OCI-M1 (cell line): ENCODE results near the gene LRP1B.

ENCODE experiments used
- DNase-seq: peaks from one replicate; lab custom pipeline; 2025; lab: John Stamatoyannopoulos, UW

Gene LRP1B

GRCh38 chr2:142100970-142101369, 29.8 kb downstream of the LRP1B start:
- DNase-seq = no peak

GRCh38 chr2:142100139-142100873, 30.5 kb downstream of the LRP1B start:
- no peak for DNase-seq

- no peak for DNase-seq
Observed at GRCh38 chr2:142097711-142098110, 33.1 kb downstream of the LRP1B start.

DNA sequence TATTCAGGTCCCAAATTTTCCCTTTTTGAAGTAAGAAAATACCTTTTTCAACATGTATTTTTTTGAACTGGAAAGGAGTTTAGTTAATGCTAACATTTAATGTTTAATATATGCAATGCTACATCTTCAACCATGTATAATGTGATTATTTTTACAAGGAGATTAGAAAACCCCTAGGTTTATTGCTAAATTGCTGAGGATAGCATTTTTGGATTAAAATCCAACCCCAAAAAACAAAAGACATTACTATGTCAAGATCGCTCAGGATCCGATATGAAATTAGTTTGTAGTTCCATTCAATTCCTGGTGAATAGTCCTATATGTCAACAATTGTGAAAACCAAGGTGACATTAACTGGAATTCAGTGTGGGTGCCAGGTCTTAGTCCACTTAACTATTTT, 35.2 kb downstream of the LRP1B start:
- no peak for DNase-seq

DNA sequence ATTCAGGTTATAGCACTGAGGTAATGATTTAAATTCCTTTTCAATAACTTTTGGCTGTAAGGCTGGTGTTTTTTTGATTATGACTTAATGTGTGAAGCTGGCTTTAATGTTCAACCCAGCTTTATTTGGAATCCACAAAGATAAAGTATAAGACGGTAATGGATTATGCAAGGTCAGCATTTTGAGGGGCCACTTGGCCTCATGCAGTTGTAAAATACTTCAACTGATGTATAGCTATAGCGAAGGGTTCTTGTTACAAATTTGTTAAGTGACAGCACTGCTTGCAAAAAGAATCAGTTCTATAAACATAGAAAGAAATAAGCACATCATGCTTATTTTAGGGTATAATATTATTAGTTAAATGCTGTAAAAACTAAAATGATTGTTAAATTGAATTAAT, 36.6 kb downstream of the LRP1B start:
- no peak for DNase-seq

- DNase-seq = no peak
Observed at GRCh38 chr2:142088058-142088568, 42.7 kb downstream of the LRP1B start.

DNA sequence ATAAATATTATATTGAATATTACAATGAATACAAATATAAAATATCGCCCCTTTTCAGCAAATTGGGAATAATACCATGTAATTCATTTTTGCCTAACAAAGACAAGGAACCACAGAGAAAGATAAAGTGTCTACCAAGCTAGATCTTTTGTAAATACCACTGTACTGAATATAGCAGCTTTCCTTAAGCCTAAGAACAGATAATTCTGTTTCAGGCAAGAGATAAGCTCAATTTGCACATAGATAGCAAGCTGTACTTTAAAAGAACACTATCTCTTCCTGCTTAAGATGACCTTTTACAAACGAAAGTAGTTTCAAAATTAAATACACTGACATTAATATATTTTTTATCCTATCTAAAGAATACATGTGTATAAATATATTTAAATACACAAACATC, 43.2 kb downstream of the LRP1B start:
- peak; percentile 21 for DNase-seq

GRCh38 chr2:142082368-142082767, 48.4 kb downstream of the LRP1B start:
- DNase-seq = no peak

- DNase-seq = no peak
Observed at GRCh38 chr2:142076317-142076716, 54.5 kb downstream of the LRP1B start.

DNA sequence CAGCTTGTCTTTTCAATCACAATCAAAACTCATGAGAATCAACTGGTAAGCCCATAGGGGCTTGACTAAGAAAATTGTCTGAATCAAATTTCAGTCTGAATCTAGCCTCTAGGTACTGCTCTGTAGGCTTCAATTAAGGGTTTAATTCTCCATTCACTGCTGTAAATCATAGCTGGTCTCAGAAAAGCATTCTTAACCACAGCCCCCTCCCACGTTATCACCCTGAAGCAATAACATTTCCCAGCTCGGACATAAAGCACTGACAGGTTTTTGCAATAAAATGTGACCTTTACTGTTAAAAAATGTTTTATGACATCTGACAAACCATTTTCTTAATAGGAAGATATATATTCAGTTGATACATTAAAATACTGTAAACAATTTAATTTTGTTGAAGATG, 55.0 kb downstream of the LRP1B start:
- no peak for DNase-seq

GRCh38 chr2:142069251-142069888, 61.4 kb downstream of the LRP1B start:
- no peak for DNase-seq

DNA sequence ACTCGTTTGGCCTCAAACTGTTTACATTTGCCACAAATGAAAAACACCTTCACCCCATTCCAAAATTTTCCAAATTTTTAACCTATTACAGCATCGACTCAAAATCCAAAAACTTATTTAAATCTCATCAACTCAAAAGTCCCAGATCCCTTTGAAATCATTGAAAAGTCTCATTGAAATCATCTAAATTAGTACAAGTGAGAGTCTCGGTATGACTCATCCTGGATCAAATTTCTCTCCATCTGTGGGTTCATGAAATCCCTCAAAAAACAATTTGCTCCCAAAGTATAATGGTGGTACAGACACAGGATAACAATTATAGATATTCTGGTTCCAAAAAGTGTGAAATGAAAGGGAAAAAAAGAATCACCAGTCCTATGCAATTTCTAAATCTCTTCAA, 65.1 kb downstream of the LRP1B start:
- no peak for DNase-seq

DNA sequence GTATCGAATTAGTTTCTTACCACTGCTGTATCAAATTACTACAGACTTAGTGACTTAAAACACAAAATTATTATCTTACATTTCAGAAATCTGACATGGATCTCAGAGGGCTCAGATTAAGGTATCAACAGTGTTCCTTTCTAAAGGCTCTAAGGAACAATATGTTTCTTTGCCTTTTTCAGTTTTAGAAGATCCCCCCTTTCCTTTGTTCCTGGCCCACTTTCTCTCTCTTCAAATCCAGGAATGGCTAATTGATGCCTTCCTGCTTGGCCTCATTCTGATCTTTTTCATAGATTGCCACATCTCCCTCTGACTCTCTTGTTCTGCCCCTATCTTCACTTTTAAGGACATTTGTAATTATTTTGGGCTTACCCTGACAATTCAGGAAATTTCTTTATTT, 65.7 kb downstream of the LRP1B start:
- DNase-seq = no peak

DNA sequence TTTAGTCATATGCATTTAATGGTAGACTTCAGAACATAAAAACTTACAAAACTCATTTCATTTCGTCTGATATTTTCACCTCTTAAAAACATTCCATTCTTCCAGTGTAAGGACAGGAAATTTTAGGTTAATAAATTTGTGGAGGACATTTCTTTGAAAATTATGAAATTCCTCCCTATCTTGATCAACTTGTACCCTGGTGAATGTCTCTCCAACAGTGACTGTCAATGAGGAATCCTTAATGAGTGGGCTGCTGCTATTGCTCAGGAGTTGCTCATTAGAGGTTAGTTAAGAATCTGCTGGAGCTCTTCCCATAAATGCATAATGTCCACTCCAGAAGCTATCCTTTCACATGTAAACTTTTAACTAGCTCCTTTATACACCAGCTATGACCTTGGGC, 69.1 kb downstream of the LRP1B start:
- no peak for DNase-seq

DNA sequence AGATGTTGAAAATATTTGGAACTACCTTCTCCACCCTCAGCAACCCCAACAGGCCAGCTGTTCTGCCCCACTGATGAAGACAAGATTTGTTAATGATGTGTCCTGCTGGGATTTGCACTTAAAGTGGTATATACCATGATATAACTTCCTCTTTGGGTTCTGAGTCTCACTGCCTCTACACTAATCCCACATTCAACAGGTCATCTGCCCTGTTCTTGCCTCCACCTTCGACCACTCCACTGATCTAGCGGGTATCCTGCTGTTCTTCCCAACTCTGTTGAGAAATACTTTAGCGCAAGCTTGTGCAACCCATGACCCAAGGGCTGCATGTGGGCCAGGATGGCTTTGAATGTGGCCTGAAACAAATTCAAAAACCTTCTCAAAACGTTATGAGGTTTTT, 72.7 kb downstream of the LRP1B start:
- no peak for DNase-seq

DNA sequence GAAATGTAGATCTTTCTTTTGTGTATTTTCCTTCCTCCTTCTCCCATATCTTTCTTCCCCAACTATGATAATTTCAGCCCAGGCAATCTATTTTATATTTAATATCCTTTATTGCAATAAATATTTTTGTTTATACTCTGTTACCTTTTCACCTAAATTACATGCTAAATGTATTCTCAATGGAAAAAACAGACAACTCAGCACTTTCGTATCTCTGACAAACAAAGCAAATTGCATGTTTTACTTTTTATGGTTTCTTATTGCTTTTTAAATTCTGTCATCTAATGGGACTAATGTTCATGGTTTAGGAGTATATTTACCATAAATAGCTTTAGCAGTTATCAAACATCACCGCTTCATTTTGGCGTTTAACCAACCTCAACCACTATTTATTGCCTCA, 74.0 kb downstream of the LRP1B start:
- no peak for DNase-seq

- DNase-seq = no peak
Observed at GRCh38 chr2:142052220-142052863, 78.5 kb downstream of the LRP1B start.

DNA sequence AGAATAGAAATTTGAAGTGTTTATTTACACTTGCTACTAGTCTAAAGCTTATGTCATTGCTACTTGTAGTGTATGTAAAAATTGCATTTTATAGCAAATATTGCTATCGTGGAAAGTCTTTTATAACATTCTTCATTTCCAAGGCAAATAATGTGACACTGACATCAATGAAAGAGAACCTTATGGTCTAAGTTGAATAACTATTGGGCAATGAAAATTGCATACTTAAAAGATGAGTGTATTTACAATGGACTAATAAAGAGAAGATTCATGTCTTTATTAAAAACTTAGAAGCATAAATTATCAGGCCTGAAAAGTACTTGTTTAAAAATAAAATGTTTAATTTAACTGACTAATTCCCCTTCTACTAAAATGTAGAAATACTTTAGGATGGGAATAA, 82.2 kb downstream of the LRP1B start:
- DNase-seq = no peak

DNA sequence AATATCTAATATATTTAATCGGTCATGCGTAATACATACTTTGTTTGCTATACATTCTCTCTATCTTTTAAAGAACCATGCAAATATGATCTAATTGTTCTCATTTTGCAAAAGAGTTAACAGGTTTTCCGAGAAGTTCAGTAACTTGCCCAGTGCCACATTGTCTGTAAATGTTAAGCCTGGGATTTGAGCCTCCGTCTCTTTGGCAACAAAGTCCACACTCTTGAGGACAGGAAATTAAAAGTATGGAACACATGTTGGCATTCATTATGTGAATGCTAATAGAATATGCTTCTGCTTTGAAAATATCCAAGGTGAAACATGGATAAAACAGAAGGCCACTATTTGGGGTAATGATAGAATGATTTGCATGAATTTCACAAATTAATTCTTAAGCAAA, 85.2 kb downstream of the LRP1B start:
- no peak for DNase-seq

DNA sequence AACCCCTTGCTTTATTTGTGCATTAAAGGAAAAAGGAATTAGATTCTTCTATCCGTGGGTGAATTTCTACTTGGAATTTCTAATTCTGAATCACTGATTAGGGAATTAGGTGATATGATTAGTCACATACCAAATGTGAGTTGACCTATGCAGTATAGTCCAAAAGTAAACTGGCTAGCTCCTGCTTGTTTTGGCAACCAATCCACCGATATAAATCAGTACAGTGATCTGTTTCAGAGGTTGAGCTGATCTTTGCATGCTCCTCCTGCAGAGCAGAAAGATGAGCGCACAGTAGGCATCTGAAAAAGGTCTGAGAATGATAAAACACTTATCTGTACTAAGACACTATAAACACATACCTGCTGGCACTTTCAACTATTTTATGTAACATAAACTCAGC, 86.6 kb downstream of the LRP1B start:
- DNase-seq = no peak

DNA sequence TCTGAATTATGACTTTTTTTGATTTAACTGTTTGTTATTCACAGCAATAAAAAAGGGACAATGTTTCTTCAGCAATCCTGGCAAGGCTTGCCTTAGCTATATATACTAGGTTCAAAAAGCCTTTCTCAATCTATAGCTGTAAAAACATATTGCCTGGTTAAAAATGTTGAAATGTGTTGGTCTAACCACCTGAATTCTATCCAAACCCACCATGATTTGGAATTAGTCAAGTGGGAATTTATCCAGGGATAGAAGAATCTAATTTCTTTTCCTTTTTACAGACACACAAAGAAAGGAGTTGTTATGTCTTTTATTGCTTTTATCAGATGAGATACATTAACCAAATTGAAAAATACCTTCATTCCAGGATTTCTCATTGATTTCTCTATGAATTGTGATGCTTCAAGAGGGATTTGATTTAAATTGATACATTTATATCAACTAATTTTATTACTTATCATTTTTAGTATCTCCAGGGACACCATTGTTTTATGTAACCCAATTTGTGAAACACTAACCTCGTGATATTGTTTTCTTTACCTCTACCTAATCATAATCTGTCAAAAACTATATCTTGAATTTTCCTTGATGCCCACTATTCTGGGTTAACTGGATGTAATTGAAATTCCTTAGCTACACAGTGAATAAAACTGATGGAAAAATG, 88.1 kb downstream of the LRP1B start:
- no peak for DNase-seq

DNA sequence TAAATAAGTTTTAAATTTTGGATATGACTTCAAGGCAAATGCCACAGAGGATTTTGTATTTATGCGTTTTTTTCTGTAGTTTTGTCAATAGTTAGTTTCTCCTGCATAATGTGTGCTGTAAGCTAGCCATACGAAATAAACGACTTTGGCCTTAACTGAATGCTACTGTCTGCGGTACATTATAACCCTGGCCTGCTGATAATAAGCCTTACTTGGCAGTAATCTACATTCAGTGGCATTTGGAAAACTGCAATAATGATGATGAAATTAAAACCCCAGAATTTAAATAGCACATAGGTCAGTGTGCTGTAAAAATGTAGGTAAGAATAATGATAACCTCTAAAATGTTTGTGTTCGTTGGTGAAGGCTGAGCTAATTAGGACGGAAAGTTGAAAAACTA, 88.8 kb downstream of the LRP1B start:
- no peak for DNase-seq

DNA sequence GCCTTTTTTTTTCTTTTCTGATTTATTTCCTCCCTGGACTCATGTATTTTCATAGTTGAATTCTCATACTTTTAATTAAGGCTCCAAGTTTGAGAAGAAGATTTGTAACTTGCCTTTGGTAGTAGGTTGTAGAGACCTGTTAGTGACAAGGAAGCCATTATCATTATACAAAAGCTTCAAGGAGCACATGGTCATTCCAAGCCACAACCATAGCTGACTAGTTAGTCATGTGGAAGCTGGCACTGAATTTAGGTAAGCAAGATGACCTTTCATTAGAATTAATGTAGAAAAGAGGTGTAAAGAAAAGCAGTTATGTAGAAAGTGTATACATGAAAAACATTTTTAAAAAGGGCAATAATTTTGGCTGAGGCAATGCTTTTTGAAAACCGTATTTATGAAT, 89.7 kb downstream of the LRP1B start:
- DNase-seq = no peak
